ENCODE results near the gene GDPD4.

GRCh38 chr11:77284476-77285468 lies 16.7 kb downstream of the GDPD4 start:
- TF ChIP-seq CTCF (IDR thresholded peaks at IDR 0.05), result no peak
- TF ChIP-seq POLR2AphosphoS5 (IDR thresholded peaks at IDR 0.05), result no peak

All from stomach (tissue), 4 donors.